GM19099 (cell line): ENCODE data around the gene AUH.

Experiments
- POLR2A ChIP-seq: IDR thresholded peaks from 3 replicates; pipeline ENCODE4 v1.6.1; 2011; ENCODE audit warnings: low read depth; ENCODE audit not compliant: insufficient read length; ENCODE audit errors: extremely low read depth

AUH gene

GRCh38 chr9:91258451-91258850 is 103.3 kb downstream of the AUH start:
- TF ChIP-seq POLR2A: no peak

- no peak for TF ChIP-seq POLR2A
These were observed 105.5 kb downstream of the AUH start for GRCh38 chr9:91256235-91256634.

GRCh38 chr9:91255327-91255726 is 106.4 kb downstream of the AUH start:
- no peak for TF ChIP-seq POLR2A

- TF ChIP-seq POLR2A: no peak
These were observed 108.2 kb downstream of the AUH start for GRCh38 chr9:91253488-91253887.

GRCh38 chr9:91248707-91249106 is 113.0 kb downstream of the AUH start:
- no peak for TF ChIP-seq POLR2A

GRCh38 chr9:91247278-91247677 is 114.4 kb downstream of the AUH start:
- TF ChIP-seq POLR2A: no peak

GRCh38 chr9:91246846-91247245 is 114.9 kb downstream of the AUH start:
- TF ChIP-seq POLR2A: no peak

- no peak for TF ChIP-seq POLR2A
These were observed 116.0 kb downstream of the AUH start for GRCh38 chr9:91245431-91246313.

- no peak for TF ChIP-seq POLR2A
These were observed 118.7 kb downstream of the AUH start for GRCh38 chr9:91243029-91243428.

- no peak for TF ChIP-seq POLR2A
These were observed 119.8 kb downstream of the AUH start for GRCh38 chr9:91241909-91242308.

GRCh38 chr9:91240596-91241165 is 121.0 kb downstream of the AUH start:
- no peak for TF ChIP-seq POLR2A

GRCh38 chr9:91239367-91240111 is 122.2 kb downstream of the AUH start:
- TF ChIP-seq POLR2A: no peak

- TF ChIP-seq POLR2A: no peak
These were observed 127.2 kb downstream of the AUH start for GRCh38 chr9:91234523-91234922.

GRCh38 chr9:91231619-91232018 is 130.1 kb downstream of the AUH start:
- no peak for TF ChIP-seq POLR2A

- TF ChIP-seq POLR2A: no peak
These were observed 138.7 kb downstream of the AUH start for GRCh38 chr9:91223000-91223399.

- TF ChIP-seq POLR2A: no peak
These were observed 139.3 kb downstream of the AUH start for GRCh38 chr9:91222457-91222856.
